HepG2 (cell line): Measurements from ENCODE around the gene ALG14. TPM values are rescaled to one million over a fixed set of nuclear protein-coding genes. Genes with fewer than 3 reads are reported as not detected.

Experiments used
- FOSL2 ChIP-seq: sonication (generic); formaldehyde crosslinking; IDR thresholded peaks from 2 replicates; pipeline ENCODE4 v1.4.0; 2020; ENCODE audit warnings: missing genetic modification reagents
- HINFP ChIP-seq: sonication (generic); formaldehyde crosslinking; IDR thresholded peaks from 2 replicates; pipeline ENCODE4 v1.4.0; 2020; ENCODE audit warnings: low read depth, mild to moderate bottlenecking, missing genetic modification reagents
- MAFF ChIP-seq: IDR thresholded peaks from 2 replicates; pipeline ENCODE4 v1.6.1; 2011; ENCODE audit warnings: low read depth, low read length, improper control_type of control experiment
- MEIS1 ChIP-seq: sonication (generic); formaldehyde crosslinking; IDR thresholded peaks from 2 replicates; pipeline ENCODE4 v1.9.0; 2021; ENCODE audit warnings: mild to moderate bottlenecking, missing genetic modification reagents, moderate library complexity, borderline replicate concordance
- NR2F1 ChIP-seq, 2 experiments: fragments of 450-650 bp in 1 of 2; formaldehyde crosslinking in 1 of 2; IDR thresholded peaks; 2 replicates each; pipeline versions ENCODE4 v1.5.0 to v1.6.1; 2016 to 2020; ENCODE audit warnings: mild to moderate bottlenecking in 1 of 2, missing compliant biosample characterization in 1 of 2, missing genetic modification reagents in 1 of 2, moderate library complexity in 1 of 2
- U2AF2 ChIP-seq: fragments of 200-400 bp; formaldehyde crosslinking; IDR thresholded peaks from 2 replicates; pipeline ENCODE4 v1.6.1; 2017; ENCODE audit warnings: low read depth, mild to moderate bottlenecking, low read length
- ZNF354B ChIP-seq: sonication (generic); formaldehyde crosslinking; IDR thresholded peaks from 2 replicates; pipeline ENCODE4 v1.8.0; 2022; ENCODE audit warnings: mild to moderate bottlenecking, missing genetic modification reagents
- ZNF607 ChIP-seq: sonication (generic); formaldehyde crosslinking; IDR thresholded peaks from 2 replicates; pipeline ENCODE4 v1.5.1; 2020; ENCODE audit warnings: missing genetic modification reagents, mild to moderate bottlenecking, borderline replicate concordance
- ZNF652 ChIP-seq: IDR thresholded peaks from 2 replicates; pipeline ENCODE4 v1.6.1; 2016; ENCODE audit warnings: low read depth, borderline replicate concordance
- polyA plus RNA-seq, 8 experiments: library from polyadenylated mRNA; depleted of rRNA in 3 of 8; stranded (reverse) in 7 of 8; unstranded in 1 of 8; fragments of >200 nt; fragmentation: Illumina TruSeq in 4 of 8; extraction: Trizol in 4 of 8; gene quantifications; 2 replicates each; pipeline versions ENCODE4 v1.2.1 to v1.2.3, GENCODE V29; 2011 to 2016; ENCODE audit warnings: low read depth in 4 of 8, missing spikeins in 1 of 8, mixed read lengths in 1 of 8; ENCODE audit not compliant: insufficient read depth in 1 of 8
- total RNA-seq, 5 experiments: library from RNA; depleted of rRNA; stranded (reverse); fragments of >200 nt; fragmentation: Illumina TruSeq; extraction: Trizol; gene quantifications; 2 replicates each; pipeline ENCODE4 v1.2.3, GENCODE V29; 2016; ENCODE audit warnings: low read depth in 1 of 5
- TF ChIP-seq, protein P1 (sequence below): sonication (generic); formaldehyde crosslinking; IDR thresholded peaks from 2 replicates; pipeline ENCODE4 v1.4.0; 2020; ENCODE audit warnings: missing genetic modification reagents, borderline replicate concordance
- TF ChIP-seq, protein P2 (sequence below): sonication (generic); formaldehyde crosslinking; IDR thresholded peaks from 2 replicates; pipeline ENCODE4 v1.9.0; 2021; ENCODE audit warnings: missing genetic modification reagents, borderline replicate concordance

Gene ALG14
- total and polyA plus RNA-seq, 2 of the 13 experiments (the other 11 are each of a cell fraction or from before 2014, with no cell fraction given), result 4.5 to 12.7 TPM

- TF ChIP-seq NR2F1 (CRISPR knock-in tag; IDR thresholded peaks at IDR 0.05) (peak; percentile 60 to 70), FOSL2 (CRISPR knock-in tag) (peak; percentile 85), ZNF607 (CRISPR knock-in tag) (no peak), HINFP (no peak), MAFF (no peak), ZNF354B (no peak), ZNF652 (CRISPR knock-in tag) (no peak), MEIS1 (CRISPR knock-in tag) (no peak), U2AF2 (no peak)
- TF ChIP-seq, protein P1, sequence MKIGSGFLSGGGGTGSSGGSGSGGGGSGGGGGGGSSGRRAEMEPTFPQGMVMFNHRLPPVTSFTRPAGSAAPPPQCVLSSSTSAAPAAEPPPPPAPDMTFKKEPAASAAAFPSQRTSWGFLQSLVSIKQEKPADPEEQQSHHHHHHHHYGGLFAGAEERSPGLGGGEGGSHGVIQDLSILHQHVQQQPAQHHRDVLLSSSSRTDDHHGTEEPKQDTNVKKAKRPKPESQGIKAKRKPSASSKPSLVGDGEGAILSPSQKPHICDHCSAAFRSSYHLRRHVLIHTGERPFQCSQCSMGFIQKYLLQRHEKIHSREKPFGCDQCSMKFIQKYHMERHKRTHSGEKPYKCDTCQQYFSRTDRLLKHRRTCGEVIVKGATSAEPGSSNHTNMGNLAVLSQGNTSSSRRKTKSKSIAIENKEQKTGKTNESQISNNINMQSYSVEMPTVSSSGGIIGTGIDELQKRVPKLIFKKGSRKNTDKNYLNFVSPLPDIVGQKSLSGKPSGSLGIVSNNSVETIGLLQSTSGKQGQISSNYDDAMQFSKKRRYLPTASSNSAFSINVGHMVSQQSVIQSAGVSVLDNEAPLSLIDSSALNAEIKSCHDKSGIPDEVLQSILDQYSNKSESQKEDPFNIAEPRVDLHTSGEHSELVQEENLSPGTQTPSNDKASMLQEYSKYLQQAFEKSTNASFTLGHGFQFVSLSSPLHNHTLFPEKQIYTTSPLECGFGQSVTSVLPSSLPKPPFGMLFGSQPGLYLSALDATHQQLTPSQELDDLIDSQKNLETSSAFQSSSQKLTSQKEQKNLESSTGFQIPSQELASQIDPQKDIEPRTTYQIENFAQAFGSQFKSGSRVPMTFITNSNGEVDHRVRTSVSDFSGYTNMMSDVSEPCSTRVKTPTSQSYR (CRISPR knock-in tag), result no peak
- TF ChIP-seq, protein P2, sequence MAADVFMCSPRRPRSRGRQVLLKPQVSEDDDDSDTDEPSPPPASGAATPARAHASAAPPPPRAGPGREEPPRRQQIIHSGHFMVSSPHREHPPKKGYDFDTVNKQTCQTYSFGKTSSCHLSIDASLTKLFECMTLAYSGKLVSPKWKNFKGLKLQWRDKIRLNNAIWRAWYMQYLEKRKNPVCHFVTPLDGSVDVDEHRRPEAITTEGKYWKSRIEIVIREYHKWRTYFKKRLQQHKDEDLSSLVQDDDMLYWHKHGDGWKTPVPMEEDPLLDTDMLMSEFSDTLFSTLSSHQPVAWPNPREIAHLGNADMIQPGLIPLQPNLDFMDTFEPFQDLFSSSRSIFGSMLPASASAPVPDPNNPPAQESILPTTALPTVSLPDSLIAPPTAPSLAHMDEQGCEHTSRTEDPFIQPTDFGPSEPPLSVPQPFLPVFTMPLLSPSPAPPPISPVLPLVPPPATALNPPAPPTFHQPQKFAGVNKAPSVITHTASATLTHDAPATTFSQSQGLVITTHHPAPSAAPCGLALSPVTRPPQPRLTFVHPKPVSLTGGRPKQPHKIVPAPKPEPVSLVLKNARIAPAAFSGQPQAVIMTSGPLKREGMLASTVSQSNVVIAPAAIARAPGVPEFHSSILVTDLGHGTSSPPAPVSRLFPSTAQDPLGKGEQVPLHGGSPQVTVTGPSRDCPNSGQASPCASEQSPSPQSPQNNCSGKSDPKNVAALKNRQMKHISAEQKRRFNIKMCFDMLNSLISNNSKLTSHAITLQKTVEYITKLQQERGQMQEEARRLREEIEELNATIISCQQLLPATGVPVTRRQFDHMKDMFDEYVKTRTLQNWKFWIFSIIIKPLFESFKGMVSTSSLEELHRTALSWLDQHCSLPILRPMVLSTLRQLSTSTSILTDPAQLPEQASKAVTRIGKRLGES (CRISPR knock-in tag), result no peak
- TF ChIP-seq, all 625 proteins: peak for 7
These were observed 69.4 kb downstream of the ALG14 start (continued) for GRCh38 chr1:95003433-95003738.
